GM12878 (cell line): ENCODE measurements around the gene ACSS1. TPM values are rescaled to one million over a fixed set of nuclear protein-coding genes. Genes with fewer than 3 reads are reported as not detected.

Source experiments
- ATAC-seq: fragments of 200-7000 bp; cut with Tn5 transposase; 3 replicates; pipeline ENCODE4 v1.9.1; 2020; ENCODE audit warnings: mild to moderate bottlenecking, moderate library complexity
- BruUV-seq: library from RNA; stranded (reverse); fragments of 400-500 nt; replicated peaks from 2 replicates; lab custom pipeline; 2021; lab: Mats Ljungman, UMichigan
- CTCF ChIA-PET: fragments of 300-600 bp; sonication (Branson Sonifier 250); formaldehyde crosslinking; extraction: SDS; loops from one replicate; lab custom pipeline; 2021; ENCODE audit warnings: inconsistent platforms; lab: Yijun Ruan, JAX
- POLR2A ChIA-PET: fragments of 350-600 bp; formaldehyde crosslinking; extraction: SDS; loops from one replicate; lab custom pipeline; 2021; ENCODE audit warnings: inconsistent platforms; lab: Charles Lee
- RAD21 ChIA-PET: fragments of 300-600 bp; sonication (Branson Sonifier 250); formaldehyde crosslinking; loops from one replicate; lab custom pipeline; 2023; ENCODE audit warnings: antibody characterized with exemption; ENCODE audit not compliant: unreplicated experiment; lab: Charles Lee
- SMC1A ChIA-PET: fragments of 300-600 bp; sonication (Branson Sonifier 250); formaldehyde crosslinking; loops from one replicate; lab custom pipeline; 2023; ENCODE audit not compliant: unreplicated experiment, uncharacterized antibody; lab: Charles Lee
- DNase-seq: peaks from one replicate; pipeline ENCODE4 v3.0.0-alpha.2; 2011; ENCODE audit warnings: low read depth, low spot score
- FAIRE-seq: peaks from 3 replicates; lab custom pipeline; 2011; peaks lifted over from hg19 to GRCh38; lab: Jason Lieb, UNC
- H2AFZ ChIP-seq: 2 replicates; pipeline ENCODE4 v1.6.0; 2011; ENCODE audit warnings: low read depth, low read length, control low read depth; ENCODE audit not compliant: control insufficient read depth
- H3K27ac ChIP-seq: 2 replicates; pipeline ENCODE4 v1.5.1; 2011; ENCODE audit warnings: control low read depth; ENCODE audit not compliant: control insufficient read depth, insufficient read depth
- H3K27me3 ChIP-seq, 2 experiments: replicated peaks in 1 of 2; 2 replicates each; pipeline versions ENCODE4 v1.6.0 to v1.6.1; 2011; ENCODE audit warnings: low read length in 1 of 2; ENCODE audit not compliant: control insufficient read depth in 2 of 2, insufficient read depth in 2 of 2
- H3K36me3 ChIP-seq, 2 experiments: 2 replicates each; pipeline ENCODE4 v1.5.1; 2011; ENCODE audit warnings: low read length in 1 of 2; ENCODE audit not compliant: control insufficient read depth in 2 of 2, insufficient read depth in 2 of 2
- H3K4me1 ChIP-seq: 2 replicates; pipeline ENCODE4 v1.6.1; 2011; ENCODE audit warnings: mild to moderate bottlenecking, low read length, moderate library complexity, mixed read lengths; ENCODE audit not compliant: control insufficient read depth, insufficient read depth
- H3K4me2 ChIP-seq: 2 replicates; pipeline ENCODE4 v1.6.0; 2011; ENCODE audit warnings: control low read depth; ENCODE audit not compliant: control insufficient read depth, insufficient read depth
- H3K4me3 ChIP-seq: fragments of 200-600 bp; sonication (generic); 2 replicates; pipeline ENCODE4 v1.5.1; 2016
- H3K79me2 ChIP-seq: 2 replicates; pipeline ENCODE4 v1.6.0; 2011; ENCODE audit warnings: low read length; ENCODE audit not compliant: control insufficient read depth, insufficient read depth
- H3K9ac ChIP-seq: 2 replicates; pipeline ENCODE4 v1.8.0; 2011; ENCODE audit warnings: low read length, control low read depth, mixed read lengths; ENCODE audit not compliant: control insufficient read depth, insufficient read depth
- H3K9me3 ChIP-seq: replicated peaks from 3 replicates; pipeline ENCODE4 v1.5.1; 2011; ENCODE audit warnings: mild to moderate bottlenecking, low read length; ENCODE audit not compliant: control insufficient read depth, insufficient read depth
- H4K20me1 ChIP-seq: 2 replicates; pipeline ENCODE4 v1.6.0; 2011; ENCODE audit not compliant: control insufficient read depth, insufficient read depth
- EGR1 ChIP-seq, 2 experiments: IDR thresholded peaks; 1 replicate in 1 of 2; 2 replicates in 1 of 2; pipeline ENCODE4 v1.6.1; 2011 to 2012; ENCODE audit warnings: low read depth in 2 of 2, low read length in 2 of 2, borderline replicate concordance in 1 of 2, mild to moderate bottlenecking in 1 of 2, moderate library complexity in 1 of 2
- IKZF2 ChIP-seq, 2 experiments: fragments of 450-650 bp; IDR thresholded peaks; 2 replicates each; pipeline ENCODE4 v1.6.1; 2017; ENCODE audit warnings: mild to moderate bottlenecking in 2 of 2, moderate library complexity in 2 of 2
- MTA3 ChIP-seq: IDR thresholded peaks from 2 replicates; pipeline ENCODE4 v1.6.1; 2012; ENCODE audit warnings: low read length, inconsistent platforms, borderline replicate concordance
- MXI1 ChIP-seq: fragments of 150-350 bp; IDR thresholded peaks from 2 replicates; pipeline ENCODE4 v1.6.1; 2011; ENCODE audit warnings: low read depth, mild to moderate bottlenecking, inconsistent platforms, low read length, improper control_type of control experiment
- NFYA ChIP-seq: IDR thresholded peaks from 2 replicates; pipeline ENCODE4 v1.6.1; 2011; ENCODE audit warnings: low read depth, mild to moderate bottlenecking, low read length, improper control_type of control experiment, borderline replicate concordance
- NRF1 ChIP-seq: conservative IDR thresholded peaks from 2 replicates; pipeline ENCODE4 v1.6.1; 2011; ENCODE audit warnings: mild to moderate bottlenecking, low read depth, low read length, improper control_type of control experiment
- PAX5 ChIP-seq: IDR thresholded peaks from 2 replicates; pipeline ENCODE4 v1.6.1; 2011; ENCODE audit warnings: low read depth, low read length, borderline replicate concordance
- PML ChIP-seq: IDR thresholded peaks from 2 replicates; pipeline ENCODE4 v1.6.1; 2012; ENCODE audit warnings: low read length, inconsistent platforms
- POLR2AphosphoS5 ChIP-seq: IDR thresholded peaks from 2 replicates; pipeline ENCODE4 v1.6.1; 2011; ENCODE audit warnings: mild to moderate bottlenecking, low read length, inconsistent platforms
- SKIL ChIP-seq: fragments of 450-650 bp; IDR thresholded peaks from 2 replicates; pipeline ENCODE4 v1.6.1; 2017; ENCODE audit warnings: mild to moderate bottlenecking, low read depth, inconsistent platforms; ENCODE audit not compliant: poor library complexity, severe bottlenecking
- SREBF2 ChIP-seq: IDR thresholded peaks from 2 replicates; pipeline ENCODE4 v1.6.1; 2012; ENCODE audit warnings: mild to moderate bottlenecking, low read length
- WGBS: methylation state at CpG from one replicate; pipeline ENCODE4 v1.1.6; 2016; ENCODE audit warnings: low lambda C conversion rate; ENCODE audit not compliant: insufficient replicate concordance, insufficient coverage; ENCODE audit errors: missing lambda C conversion rate; 5-methylcytosine and 5-hydroxymethylcytosine counted together
- in situ Hi-C: fragments of 300-500 bp; cut with MboI; formaldehyde crosslinking; loops from 9 replicates; pipeline ENCODE4 v1.14.3; 2018; ENCODE audit warnings: mixed read lengths
- intact Hi-C: fragments of 100-400 bp; cut with micrococcal nuclease; formaldehyde crosslinking; loops from one replicate; pipeline ENCODE4 v1.14.2; 2022; ENCODE audit not compliant: unreplicated experiment
- polyA plus RNA-seq, 11 experiments: library from polyadenylated mRNA; depleted of rRNA in 4 of 11; unstranded in 6 of 11; stranded (reverse) in 5 of 11; fragments of >200 nt; fragmentation: Nextera tagmentation in 4 of 11; fragmentation: Illumina TruSeq in 1 of 11; extraction: Ambion mirVana in 4 of 11; extraction: Trizol in 1 of 11; gene quantifications; 1 replicate in 1 of 11; 2 replicates in 10 of 11; pipeline versions ENCODE4 v1.2.1 to v1.2.3, GENCODE V29; 2011 to 2016; ENCODE audit warnings: inconsistent platforms in 2 of 11, missing spikeins in 2 of 11, low read depth in 1 of 11
- total RNA-seq, 4 experiments: library from RNA; depleted of rRNA in 3 of 4; stranded (reverse); fragments of >200 nt in 3 of 4; fragmentation: Illumina TruSeq in 1 of 4; extraction: Trizol in 1 of 4; gene quantifications; 2 replicates each; pipeline versions ENCODE4 v1.2.1 to v1.2.3, GENCODE V29; 2013 to 2021

Gene ACSS1
- total and polyA plus RNA-seq, 10 of the 15 experiments (the other 5 are each of a cell fraction or from before 2014, with no cell fraction given), result 1.3 to 44.9 (median 31.1) TPM

DNA sequence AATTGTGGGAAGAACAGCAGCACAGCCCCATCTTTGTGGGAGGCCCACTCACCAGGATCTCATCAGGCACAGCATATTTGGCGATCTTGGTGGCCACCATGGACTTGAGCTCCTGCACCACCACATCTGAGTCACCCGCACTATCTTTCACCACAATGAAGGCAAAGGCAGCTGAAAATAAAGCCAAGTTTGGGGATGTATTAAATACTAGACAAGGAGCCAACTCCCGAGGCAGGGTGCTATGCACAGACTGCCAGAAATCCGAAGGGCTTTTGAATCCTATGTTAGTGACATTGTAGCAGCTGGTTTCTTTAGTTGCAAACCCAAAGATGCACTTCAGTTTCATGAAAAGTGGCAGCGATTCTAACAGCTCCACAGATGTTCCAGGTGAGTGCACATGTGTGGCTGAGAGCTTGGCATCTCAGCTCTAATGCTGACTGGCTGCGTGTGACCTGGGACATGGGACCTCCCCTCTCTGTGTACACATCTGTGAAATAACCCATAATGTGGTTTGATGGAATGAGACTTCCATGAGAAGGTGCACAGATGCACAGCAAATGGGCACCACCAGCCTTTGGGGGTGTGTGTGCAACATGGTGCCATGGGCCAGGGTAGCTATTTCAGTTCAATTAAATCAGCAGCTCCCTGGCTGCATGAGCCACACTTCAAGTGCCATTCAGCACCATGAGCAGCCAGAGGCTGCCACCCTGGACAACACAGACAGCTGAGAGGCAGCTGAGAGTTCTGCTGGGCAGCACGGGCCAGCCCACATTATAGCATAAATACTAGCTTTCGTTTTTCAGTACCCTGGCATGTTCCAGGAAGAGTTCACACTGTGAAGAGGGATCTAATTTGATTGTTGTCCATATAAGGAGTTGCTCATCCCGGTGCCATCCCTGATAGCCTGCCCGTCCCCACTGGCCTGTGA lies 48.5 kb downstream of the ACSS1 start (continued):
- TF ChIP-seq POLR2AphosphoS5, result no peak

- CTCF ChIA-PET, result interaction anchor here (0.8 to 3.0 kb wide), 4 partner anchors 13 to 57 kb away, joined by 3 to 9 read pairs (median 4); partner anchors contain the start of gene ACSS1
These were observed 49.3 kb downstream of the ACSS1 start for GRCh38 chr20:25008388-25009217.

More at GRCh38 chr20:25008388-25009217, 49.3 kb downstream of the ACSS1 start:
- ChIA-PET RAD21 (interaction anchor here (0.5 kb wide), 1 partner anchor 14 kb away, joined by 3 read pairs; no protein-coding TSS in a partner anchor), SMC1A (interaction anchor here (1.0 to 1.3 kb wide), 2 partner anchors 51 to 57 kb away, joined by 3 read pairs; no protein-coding TSS in a partner anchor), POLR2A (no interaction called here)
- no peaks in the 10 kb centered on the region for H4K20me1 ChIP-seq
- FAIRE-seq, result no peak
- H3K4me3 ChIP-seq, result no peak overlapping the region
- no peak overlapping the region for H3K4me2 ChIP-seq
- no peaks in the 10 kb centered on the region for H3K27me3 ChIP-seq
- WGBS, result 88% methylated on average over 11 of the region's 11 CpGs
- no peak overlapping the region for H3K9ac ChIP-seq
- intact Hi-C loops (no loop called here), in situ Hi-C loops (no loop called here)
- H3K36me3 ChIP-seq, result peaks cover 10 to 18% of the 10 kb centered on the region in 2 experiments; a peak in 3 of 4 replicates
- H3K27ac ChIP-seq, result no peak overlapping the region
- no peak for ATAC-seq
- no peak overlapping the region for H2AFZ ChIP-seq
- no peaks in the 10 kb centered on the region for H3K9me3 ChIP-seq
- no peak for DNase-seq
- no peak for TF ChIP-seq IKZF2 (IDR thresholded peaks at IDR 0.05)
- TF ChIP-seq MTA3, result no peak
- no peak for TF ChIP-seq SKIL
- no peak for TF ChIP-seq NFYA
- TF ChIP-seq SREBF2, result no peak
- no peak for TF ChIP-seq EGR1 (IDR thresholded peaks at IDR 0.05; ENCODE audit: borderline replicate concordance in 1 of 2, low read depth in 2 of 2, low read length in 2 of 2)
- TF ChIP-seq NRF1, result no peak
- TF ChIP-seq MXI1, result no peak
- no peak for TF ChIP-seq PML
- no peak for TF ChIP-seq PAX5
- BruUV-seq, result no TSS peak
- no peaks in the 10 kb centered on the region for H3K4me1 ChIP-seq
- no peaks in the 10 kb centered on the region for H3K79me2 ChIP-seq
